Measurements from ENCODE around the gene SYT8.

The SYT8 gene

DNA sequence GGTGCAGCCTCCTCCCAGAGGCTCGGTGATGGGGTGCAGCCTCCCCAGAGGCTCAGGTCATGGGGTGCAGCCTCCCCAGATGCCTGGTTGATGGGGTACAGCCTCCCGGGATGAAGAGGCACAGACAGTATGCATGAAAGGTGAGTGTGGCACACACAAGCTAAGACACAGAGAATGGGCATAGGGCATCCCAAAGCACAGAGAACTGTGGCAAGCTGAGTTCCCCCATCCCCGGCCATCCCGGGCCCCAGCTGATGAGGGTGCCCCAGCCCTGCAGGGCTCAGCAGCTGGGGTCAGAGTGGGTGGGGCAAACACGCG is 4.8 kb upstream of the SYT8 start:
- intact Hi-C loops (cut with DNase I) = loop anchor here (5.0 kb wide), 1 partner anchor 178 kb away; no protein-coding TSS in a partner anchor
- no peak for DNase-seq

DNA sequence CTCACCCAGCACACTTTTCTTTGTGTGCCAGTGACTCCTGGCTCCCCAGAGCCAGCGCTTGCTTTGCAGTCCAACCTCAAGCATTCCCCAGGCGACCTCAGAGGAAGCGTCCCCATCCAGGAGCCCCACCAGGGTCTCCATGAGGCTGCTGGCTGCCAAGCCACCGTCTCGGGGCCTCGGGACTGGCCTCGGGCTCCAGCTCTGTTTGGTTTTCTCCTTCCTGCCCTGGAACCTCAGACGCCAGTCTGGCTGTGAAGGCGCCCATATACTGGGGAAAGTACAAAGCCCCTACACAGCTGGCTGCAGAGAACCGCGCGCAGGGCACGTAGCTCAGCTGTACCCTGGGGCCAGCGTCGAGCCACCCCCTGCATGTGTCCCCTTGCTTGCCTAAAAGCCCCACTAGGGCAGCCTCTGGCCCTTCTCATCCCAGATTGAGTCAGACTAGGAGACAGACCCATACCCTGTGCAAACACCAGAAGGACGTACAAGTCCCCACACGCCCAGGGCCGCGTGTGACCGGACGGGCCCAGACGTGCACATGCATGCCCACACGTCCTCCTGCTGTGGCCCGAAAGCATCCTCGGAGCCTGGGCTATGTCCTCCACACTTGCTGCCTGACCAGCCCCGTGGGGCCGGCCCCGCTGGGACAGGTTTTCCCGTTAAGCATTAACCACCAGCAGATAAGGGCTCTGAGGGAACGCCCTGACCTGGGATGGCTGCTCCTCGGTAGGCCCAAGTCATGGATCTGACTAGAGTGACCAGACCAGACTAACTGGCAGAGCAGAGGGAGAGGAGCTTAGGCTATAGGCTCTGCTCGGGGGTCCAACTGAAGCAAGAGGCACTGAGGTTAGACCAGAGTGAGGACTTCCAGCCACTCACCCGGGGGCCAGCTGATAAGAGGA is 4.2 kb upstream of the SYT8 start:
- DNase-seq = peak in 1 of 42 donors; percentile 3
- intact Hi-C loops (cut with DNase I) = loop anchor here (5.0 kb wide), 1 partner anchor 178 kb away; no protein-coding TSS in a partner anchor

DNA sequence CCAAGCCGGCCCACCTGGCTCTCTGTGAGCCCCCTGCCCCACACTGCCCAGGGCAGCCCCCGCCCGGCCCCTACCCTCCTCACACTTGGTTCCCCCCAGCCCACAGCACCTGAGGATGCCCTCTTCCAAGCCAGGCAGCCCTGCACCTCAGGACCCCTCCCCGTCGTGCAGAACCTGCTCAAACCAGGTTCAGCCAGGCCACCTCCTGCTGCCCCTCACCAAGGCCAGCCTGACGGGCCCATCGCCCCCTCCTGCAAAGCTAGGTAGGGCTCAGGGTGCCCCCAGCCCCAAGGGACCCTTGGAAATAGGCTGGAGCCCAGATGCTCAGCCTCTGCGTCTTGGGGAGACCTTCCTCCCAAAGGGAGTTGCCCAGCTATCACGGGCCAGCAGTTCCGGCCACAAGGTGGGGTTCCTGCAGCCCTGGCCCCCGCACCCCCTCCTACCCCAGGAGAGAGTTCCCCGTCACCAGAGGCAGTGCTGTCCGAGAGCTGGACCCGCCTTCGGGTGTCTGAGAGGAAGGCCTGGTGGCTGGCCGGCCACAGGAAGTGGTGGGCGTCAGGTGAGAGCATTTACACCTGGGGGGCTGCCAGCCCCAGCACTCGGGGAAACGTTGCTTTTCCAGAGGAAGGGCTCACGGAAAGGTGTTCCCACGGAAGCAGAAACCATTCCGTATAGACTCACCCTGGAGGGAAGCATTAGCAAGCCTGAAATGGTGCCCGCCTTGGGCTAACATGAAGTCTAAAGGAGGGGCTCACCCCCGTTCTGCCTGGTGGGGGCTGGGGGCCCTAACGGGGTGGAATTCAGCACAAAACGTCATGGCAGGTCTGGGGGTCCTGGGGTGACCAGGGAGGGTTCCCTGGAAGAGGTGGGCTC is 3.2 kb upstream of the SYT8 start:
- intact Hi-C loops (cut with DNase I) = loop anchor here (5.0 kb wide), 1 partner anchor 179 kb away; no protein-coding TSS in a partner anchor
- no peak for DNase-seq

DNA sequence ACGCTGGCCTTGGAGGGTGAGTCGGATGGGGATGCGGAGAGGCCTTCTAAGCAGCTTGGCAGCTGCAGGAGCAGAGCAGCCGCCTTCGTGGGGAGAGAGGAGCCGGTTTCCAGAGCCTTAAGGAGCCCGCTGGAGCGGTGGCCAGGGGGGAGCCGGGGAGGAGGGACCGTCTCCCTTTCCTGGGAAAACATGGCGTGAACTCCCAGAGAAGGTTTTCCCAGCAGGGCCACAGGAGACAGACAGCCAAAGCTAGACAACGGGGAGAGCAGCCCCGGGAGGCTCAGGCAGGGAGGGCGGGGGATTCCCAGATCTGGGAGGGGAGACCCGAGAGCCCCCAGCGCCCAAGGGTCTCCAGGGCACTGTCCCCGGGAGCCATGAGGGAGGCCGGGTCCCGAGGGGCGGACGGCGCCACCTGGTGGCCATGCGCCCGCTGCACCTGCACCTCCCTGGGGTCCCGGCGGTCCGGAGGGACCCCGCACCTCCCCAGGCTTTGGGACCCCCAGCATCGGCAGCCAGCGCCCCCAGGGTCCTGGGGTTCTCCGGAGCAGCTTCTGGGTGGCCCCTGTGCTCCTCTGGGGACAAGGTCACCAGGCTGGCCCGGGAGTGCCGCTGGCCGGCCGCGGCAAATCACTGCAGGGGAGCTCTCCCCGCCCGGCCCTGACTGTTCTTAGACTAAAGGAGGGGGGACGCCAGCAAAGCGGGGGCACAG is 2.4 kb upstream of the SYT8 start:
- DNase-seq = peak in 41 of 42 donors; percentile 32 to 89 (median 71)

DNA sequence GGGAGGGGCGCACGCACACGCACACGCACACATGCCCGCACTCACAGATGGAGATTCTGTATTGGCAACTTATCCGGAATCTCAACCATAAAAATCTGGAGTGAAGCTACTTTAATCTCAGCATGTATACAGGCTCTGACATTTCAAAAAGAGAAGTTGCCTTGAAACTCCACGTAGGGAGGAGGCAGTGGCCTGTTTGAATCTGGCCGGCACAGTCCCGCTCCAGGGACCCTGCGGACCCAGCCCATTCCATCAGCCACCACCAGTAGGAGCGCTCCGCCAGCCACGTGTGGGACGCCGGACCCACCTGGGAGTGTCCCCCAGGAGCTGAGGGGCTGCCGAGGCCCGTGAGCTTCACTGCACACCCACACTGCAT is 1.9 kb upstream of the SYT8 start:
- intact Hi-C loops (cut with DNase I) = loop anchor here (5.0 kb wide), 1 partner anchor 181 kb away; no protein-coding TSS in a partner anchor
- DNase-seq = no peak

More for the DNA sequence above, 2.4 kb upstream of the SYT8 start:
- intact Hi-C loops (cut with DNase I) = loop anchor here (5.0 kb wide), 1 partner anchor 180 kb away; no protein-coding TSS in a partner anchor

DNA sequence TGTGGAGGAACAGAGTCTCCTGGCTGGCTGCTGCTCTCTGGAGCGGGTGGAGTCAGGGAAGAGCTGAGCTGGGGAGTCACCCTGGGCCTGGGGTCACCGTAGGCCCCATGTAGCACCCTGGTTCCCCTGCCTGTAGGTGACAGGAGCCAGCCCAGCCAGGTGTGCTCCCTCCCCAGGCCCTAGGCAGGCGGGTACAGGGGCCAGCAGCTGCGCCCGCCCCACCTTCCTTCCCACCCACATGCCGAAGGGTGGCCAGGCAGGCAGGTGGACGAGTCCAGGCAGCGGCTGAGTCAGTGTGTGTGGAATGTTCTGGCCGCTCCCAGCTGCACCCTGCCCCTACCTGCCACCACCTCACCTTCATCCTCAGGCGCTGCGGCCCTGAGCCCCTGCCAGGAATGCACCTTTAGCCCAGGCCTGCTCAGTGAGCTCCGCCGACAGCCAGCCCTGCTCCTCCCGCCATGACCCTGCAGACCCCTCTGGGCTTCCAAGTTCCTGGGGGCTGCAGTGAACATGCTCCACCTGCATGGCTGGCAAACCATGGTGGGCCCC is 654 bp upstream of the SYT8 start:
- DNase-seq = no peak

DNA sequence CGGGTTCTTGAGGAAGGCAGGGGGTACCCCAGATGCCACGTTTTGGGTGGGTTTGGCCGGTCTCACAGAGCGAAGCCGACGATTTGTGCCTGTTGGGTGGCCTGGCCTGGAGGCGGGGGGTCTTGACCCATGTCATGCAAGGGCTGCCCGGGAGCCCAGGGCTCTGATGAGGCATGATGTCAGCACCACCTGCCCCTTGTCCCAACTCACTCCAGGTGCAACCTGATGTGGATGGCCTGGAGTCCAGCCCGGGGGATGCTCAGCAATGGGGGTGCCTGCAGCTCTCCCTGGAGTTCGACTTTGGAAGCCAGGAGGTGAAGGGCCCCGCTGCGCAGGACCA is 851 bp downstream of the SYT8 start:
- intact Hi-C loops (cut with DNase I) = loop anchor here (2.0 kb wide), 1 partner anchor 145 kb away; no protein-coding TSS in a partner anchor
- DNase-seq = no peak

More for the DNA sequence above, 654 bp upstream of the SYT8 start:
- intact Hi-C loops (cut with DNase I) = loop anchor here (2.0 to 5.0 kb wide), 2 partner anchors 143 to 182 kb away; no protein-coding TSS in a partner anchor

DNA sequence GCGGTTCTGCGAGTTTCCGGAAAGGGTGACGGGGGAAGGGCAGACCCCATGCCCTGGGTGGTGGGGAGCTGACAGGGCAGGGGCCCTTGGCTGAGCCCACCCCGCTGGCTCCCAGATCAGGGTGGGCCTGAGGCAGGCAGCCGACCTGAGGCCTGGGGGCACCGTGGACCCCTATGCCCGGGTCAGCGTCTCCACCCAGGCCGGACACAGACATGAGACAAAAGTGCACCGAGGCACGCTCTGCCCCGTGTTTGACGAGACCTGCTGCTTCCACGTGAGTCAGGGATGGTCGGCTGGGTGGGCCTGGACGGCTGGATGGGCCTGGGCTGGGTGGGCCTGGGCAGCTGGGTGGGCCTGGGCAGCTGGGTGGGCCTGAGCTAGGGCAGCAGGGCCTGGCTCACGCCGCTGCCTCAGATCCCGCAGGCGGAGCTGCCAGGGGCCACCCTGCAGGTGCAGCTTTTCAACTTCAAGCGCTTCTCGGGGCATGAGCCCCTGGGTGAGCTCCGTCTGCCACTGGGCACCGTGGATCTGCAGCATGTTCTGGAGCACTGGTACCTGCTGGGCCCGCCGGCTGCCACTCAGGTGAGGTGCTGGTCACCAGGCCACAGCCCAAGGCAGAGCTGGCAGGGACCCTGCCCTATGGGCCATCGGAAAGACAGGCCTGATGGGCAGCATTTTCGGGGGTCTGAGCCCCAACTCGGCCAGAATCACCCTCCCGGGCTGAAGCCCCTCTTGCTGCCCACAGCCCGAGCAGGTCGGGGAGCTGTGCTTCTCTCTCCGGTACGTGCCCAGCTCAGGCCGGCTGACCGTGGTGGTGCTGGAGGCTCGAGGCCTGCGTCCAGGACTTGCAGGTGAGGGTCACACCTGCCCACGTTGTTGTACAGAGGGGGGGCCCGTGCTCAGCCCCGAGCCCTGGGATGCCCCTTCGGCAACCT is 1.5 kb downstream of the SYT8 start:
- intact Hi-C loops (cut with DNase I) = no loop called here

DNA sequence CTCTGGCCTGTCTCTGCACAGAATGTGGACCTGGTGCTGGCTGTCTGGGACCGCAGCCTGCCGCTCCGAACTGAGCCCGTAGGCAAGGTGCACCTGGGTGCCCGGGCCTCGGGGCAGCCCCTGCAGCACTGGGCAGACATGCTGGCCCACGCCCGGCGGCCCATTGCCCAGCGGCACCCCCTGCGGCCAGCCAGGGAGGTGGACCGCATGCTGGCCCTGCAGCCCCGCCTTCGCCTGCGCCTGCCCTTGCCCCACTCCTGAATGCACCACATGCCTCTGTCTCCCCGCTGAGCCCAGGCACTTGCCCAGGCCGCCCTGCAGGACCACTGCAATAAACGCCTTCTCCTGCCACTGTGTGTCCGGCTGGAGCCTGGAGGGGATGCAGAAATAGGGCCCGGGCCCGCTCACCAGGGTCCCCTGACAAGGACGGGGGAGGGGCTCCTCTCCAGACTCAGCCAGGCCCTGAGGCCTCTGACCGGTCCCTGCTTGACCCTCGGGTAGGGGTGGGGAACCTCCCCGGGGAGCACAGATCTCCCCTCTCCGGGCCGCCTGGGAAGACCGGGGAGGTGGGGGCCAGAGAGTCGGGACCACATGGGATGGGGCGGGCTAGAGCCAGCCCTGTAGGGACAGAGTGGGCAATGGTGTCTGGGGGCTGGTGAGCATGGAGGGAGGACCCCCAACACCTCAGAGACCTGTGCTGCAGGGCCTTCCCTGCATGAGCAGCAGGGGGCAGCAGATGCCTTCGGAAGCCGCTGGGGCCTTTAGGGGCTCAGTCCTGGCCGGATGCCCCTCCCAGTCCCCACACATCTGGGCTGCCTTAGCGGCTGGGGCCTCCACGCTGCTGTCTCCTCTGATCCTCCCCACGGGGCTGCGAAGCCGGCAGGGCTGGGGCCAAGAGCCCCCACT is 2.6 kb downstream of the SYT8 start:
- intact Hi-C loops (cut with DNase I) = no loop called here
- DNase-seq = peak in 33 of 42 donors; percentile 28 to 80 (median 61)

More for the DNA sequence above, 1.5 kb downstream of the SYT8 start:
- no peak for DNase-seq

DNA sequence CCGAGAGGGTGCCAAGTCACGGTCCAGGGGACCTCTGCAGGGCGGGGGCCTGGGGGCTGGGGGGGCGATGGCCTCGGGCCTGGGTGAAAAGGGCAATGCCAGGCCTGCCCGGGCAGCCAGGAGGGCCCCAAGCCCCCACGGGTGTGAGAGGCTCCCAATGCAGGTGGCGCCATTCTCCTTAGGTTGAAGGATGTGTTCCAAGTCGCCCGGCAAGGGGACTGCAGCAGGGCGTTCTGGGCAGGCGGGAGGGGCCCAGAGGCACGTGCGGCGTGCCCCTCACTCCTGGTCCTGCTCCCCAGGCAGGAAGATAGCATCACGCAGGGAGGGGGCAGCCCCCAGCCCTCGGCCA is 3.3 kb downstream of the SYT8 start:
- DNase-seq = no peak
- intact Hi-C loops (cut with DNase I) = no loop called here

DNA sequence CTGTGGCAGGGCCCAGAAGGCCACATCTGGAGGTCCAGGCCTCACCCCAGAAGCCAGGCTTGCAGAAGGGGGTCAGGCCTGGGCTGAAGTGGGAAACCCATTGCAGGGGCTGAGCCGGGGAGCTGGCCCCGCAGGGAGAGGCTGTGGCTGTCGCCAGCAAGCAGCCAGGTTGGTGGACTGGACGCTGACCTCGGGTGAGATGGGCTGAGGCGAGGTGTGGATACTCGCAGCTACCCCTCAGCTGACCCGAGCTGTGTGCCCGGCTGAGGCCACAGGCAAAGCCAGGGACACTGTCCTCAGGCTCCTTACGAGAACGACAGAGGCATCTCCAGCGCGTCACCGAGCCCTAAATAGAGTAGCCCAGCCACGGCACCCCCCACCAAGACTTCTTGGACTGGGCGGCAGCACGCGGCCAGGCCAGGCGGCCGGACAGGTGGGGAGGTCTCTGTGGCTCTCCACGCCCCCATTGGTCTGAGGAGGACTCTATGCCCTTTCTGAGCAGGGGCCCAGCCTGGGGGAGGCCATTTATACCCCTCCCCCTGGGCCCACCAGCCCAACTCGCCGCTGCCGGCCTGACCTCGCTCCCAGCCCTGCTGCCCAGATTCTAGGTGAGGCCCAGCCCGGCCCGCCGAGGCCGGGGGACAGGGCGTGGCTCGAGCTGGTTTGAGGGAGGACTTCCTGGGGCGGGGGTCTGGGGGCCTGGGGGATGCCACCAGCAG is 3.8 kb downstream of the SYT8 start, which contains the start of gene TNNI2:
TNNI2 (plus strand) TSS at position 556 of the 719 bp plus-strand sequence. CDS start 716 bp downstream, outside the sequence.
- intact Hi-C loops (cut with DNase I) = no loop called here
- DNase-seq = no peak

DNA sequence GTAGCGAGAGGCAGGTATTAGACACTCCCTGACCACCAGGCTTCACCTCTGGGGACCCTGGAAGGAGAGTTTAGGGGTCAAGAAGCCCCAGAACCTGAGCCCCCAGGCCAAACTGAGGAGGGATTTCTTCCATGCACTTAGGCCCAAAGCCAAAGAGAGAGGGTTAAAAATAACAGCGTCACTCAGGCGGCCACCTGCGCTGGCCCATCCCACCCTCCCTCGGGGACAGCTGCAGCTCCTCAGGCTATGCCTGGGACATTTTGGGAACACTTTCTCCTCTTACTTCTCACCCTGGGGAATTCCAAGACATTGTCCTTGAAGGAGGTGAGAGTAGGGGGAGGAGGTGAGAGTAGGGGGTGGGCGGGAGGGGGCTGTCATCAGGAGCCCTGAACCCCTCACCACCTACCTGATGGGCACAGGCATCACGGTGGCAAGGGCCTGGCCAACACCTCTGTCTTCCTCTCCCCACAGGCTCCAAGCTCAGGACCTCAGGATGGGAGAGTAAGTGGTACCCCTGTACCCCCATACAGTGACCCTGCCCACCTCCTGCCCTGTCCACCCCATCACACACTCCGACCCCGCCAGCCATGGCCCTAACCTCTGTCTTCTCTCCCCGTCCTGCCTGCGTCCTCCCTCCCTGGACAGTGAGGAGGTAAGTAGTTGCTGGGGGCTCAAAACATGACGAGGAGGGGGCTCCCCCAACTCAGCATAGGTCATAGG is 4.6 kb downstream of the SYT8 start:
- DNase-seq = no peak
- intact Hi-C loops (cut with DNase I) = no loop called here

DNA sequence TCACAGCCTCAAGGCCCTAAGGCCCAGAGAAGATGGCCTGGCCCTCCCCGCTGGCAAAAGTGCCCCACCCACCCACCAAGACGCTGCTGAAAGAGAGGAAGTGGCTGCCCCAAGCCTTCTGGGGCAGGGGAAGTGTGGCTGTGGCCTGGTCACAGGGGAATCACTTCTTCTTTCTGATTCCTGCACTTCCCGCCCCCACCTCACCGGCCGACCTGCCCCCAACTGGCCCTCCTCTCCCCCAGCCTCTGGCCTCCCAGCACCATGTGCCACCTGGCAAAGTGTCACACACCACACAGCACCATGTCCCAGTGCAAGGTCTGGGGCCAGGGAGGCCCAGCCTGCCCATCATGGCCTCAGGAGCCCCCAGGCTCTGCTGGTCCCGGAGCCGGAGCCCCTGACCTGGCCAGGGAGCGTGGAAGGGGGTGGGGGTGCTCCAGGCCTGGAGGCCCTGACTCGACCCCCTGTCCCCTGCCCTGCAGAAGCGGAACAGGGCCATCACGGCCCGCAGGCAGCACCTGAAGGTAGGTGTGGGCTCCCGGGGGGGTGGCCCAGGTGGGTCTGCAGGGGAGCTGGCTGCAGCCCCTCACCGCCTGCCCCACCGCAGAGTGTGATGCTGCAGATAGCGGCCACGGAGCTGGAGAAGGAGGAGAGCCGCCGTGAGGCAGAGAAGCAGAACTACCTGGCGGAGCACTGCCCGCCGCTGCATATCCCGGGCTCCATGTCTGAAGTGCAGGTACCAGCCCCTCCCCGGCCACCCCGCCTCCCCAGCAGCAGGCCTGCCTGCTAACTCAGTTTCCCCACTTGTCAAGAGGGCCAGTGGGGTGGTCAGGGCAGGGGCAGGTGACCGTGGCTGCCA is 5.4 kb downstream of the SYT8 start:
- intact Hi-C loops (cut with DNase I) = no loop called here
- DNase-seq = peak in 28 of 42 donors; percentile 16 to 68 (median 40)

DNA sequence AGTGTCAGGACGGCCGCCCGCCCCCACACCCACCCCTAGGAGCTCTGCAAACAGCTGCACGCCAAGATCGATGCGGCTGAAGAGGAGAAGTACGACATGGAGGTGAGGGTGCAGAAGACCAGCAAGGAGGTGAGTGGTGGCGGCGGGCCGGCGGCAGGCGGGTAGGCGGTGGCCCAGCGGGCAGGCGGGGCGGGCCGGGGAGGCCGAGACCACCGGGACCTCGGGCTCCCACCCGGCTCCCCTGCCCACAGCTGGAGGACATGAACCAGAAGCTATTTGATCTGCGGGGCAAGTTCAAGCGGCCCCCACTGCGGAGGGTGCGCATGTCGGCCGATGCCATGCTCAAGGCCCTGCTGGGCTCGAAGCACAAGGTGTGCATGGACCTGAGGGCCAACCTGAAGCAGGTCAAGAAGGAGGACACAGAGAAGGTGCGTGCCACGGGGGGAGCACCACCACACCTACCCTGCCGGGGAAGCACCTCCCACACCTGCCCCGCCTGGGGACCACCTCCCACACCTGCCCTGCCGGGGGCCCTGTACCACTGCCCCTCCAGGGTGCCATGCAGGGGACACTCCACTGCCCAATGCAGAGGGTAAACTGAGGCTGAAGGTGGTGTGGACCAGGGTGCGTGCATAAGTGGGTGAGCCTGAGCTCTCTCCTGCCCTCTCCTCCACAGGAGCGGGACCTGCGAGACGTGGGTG is 6.1 kb downstream of the SYT8 start:
- intact Hi-C loops (cut with DNase I) = no loop called here
- no peak for DNase-seq
